NCI-H460 (cell line): ENCODE measurements around the gene CAMK1D. TPM values are rescaled to one million over a fixed set of nuclear protein-coding genes. Genes with fewer than 3 reads are reported as not detected.

Source experiments
- DNase-seq: peaks from one replicate; pipeline ENCODE4 v3.0.0-alpha.2; 2016; ENCODE audit warnings: low read depth; ENCODE audit errors: extremely low read depth
- total RNA-seq: library from RNA; depleted of rRNA; stranded (reverse); fragments of >200 nt; shearing (Covaris generic); gene quantifications from 2 replicates; pipeline ENCODE4 v1.2.3, GENCODE V29; 2014

CAMK1D gene
- total RNA-seq, 1 experiment from 2014 or later = 0.42 TPM

- no peak for DNase-seq
These were observed 17.9 kb downstream of the CAMK1D start for GRCh38 chr10:12367272-12367671.

- no peak for DNase-seq
These were observed 20.6 kb downstream of the CAMK1D start for GRCh38 chr10:12369982-12370381.

GRCh38 chr10:12372846-12373245, 23.5 kb downstream of the CAMK1D start:
- DNase-seq = no peak

DNA sequence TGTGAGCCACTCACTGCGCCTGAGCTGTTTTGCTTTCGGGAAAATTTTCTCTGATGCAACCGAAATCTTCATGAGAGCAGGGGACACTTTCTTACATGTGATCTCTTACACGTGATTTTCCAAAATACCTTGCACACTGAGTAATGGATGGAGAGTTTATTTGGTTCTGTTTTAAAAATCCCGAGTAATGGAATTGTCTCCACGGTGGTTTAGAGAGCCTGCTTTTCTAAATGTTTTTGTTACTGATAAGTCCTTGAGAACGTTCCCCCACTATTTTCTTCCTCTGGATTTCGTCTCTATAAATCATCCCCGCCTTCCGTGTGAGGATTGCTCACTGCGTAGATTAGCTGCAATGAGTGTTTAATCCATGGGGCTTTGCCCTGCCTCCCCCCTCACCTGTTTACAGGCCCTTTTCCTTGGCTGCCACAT, 25.7 kb downstream of the CAMK1D start:
- DNase-seq = no peak

DNA sequence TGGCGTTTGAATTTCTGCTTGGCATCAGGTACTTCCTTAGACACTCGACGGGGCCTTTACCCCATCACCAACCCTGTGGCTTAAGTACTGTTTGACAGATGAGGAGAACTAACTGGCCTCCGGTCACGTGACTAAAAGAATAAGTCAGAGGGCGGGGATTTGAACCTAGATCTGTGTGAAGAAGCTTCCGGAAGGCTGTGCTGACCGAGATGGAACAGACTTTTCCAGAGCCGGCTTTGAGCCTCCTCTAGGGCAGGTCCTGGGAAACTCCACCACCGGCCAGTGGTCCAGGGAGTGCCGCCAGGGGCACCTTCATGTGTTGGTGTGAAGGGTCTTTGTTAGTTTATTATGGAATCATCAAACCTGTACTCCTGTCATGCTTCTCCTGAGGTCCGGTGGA, 26.9 kb downstream of the CAMK1D start:
- no peak for DNase-seq

DNA sequence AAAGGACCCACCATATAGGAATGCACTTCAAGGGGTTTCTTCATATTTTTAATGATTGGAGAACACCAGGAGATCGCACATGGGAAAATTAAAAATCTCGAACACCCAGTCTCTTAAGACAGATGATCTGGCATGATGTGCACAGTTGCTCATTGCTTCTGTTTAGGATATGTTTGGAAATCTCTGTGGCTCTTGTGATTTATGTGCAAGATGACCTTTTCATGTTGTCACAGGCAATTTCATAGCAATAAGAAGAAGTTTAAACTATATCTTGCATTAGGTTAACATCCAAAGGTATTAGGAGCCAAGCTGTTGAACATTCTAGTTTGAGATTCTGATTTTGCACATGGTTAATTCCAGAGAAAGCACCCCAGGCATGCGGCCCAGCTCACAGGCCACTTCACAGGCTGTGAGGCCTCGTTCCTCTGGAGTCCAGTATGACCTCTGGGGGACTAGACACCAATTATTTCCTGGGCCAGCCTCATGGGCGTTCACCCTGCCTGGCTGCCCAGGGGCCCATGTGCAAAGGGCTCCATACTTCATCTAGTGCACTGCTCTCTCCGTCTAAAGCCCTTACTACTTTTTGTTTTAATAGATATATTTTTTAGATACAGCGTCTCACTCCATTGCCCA, 28.4 kb downstream of the CAMK1D start:
- DNase-seq = no peak

GRCh38 chr10:12380999-12381398, 31.7 kb downstream of the CAMK1D start:
- DNase-seq = no peak

DNA sequence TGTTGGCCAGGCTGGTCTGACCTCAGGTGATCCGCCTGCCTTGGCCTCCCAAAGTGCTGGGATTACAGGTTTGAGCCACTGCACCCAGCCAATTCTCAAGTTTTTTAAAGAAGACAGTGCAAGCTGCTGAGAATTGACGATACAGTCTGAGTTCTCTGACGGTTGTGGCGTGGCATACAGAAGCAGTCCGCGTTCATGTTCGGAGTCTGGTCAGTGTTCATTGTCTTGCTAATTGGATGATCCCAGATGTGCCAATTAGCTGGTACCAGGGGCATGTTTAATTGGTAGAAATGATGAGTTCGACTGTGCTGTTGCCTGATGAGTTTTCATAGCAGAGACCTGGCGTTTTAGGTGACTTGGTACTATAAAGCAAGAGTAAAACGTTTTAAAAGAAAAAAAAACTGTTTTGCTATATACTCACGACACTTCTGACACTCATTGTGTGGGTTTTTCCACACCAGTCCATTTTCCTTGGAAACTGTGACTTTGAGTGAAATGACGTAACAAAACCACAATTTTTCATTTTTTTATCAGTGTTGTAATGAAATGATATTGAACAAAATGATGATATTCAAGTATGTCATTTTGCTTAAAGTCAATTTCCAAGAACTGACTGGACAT, 32.3 kb downstream of the CAMK1D start:
- no peak for DNase-seq

GRCh38 chr10:12382157-12382548, 32.8 kb downstream of the CAMK1D start:
- no peak for DNase-seq

- no peak for DNase-seq
These were observed 33.7 kb downstream of the CAMK1D start for GRCh38 chr10:12382956-12383531.

DNA sequence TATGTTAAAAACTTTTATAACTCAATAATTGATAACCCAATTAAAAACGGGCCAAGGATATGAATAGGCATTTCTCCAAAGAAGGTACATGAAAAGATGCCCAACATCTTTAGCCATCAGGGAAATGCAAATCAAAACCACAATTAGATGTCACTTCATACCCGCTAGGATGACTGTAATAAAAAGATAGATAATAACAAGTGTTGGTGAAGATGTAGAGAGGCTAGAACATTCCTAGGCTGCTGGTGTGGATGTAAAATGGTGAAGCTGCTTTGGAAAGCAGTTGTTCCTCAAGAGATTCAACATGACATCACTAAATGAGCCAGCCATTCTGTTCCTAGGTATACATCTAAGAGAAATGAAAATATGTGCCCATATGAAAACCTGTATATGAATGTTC, 35.6 kb downstream of the CAMK1D start:
- DNase-seq = no peak

DNA sequence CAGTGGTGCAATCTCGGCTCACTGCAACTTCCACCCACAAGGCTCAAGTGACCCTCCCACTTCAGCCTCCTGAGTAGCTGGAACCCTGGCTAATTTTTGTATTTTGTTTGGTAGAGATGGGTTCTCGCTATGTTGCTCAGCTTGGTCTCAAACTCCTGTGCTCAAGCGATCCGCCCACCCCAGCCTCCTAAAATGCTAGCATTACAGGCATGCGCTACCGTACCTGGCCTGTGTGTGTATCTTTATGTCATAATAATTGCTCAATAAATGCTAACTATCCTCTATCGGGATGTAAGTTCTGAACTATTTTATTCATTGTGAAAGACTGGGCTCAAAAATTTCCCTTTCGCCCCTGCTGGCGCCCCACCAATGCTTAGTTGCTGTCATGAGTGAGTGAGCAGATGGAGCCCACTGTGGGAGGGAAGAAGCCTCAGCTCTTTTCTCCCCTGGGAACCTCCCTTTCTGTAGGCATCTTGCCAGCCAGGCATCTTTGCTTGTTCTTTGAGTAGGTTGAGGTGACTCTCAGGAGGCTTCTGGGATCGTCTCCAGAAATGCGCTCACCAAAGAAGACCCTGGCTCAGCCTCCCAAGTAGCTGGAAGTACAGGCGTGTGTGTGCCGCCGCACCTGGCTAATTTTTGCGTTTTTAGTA, 38.3 kb downstream of the CAMK1D start:
- no peak for DNase-seq

DNA sequence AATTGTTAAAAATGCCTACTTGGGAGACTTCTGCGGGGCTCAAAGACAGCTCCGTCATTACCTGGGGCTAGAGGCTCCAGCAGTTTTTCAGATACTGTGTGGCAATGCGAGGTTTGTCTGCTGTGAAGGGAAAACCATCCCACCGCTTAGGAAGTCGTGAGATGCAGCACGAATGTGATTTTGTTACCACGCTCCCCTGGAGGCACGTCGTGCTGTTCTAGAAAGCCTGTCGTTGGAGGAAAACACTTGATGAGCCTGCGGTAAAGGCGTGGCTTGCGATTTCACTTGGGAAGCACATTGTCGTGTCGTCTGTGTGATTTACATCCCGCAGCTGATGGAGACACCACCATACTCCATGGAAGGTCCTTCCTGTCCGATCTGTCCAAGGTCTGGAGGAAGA, 39.3 kb downstream of the CAMK1D start:
- DNase-seq = no peak

- DNase-seq = no peak
These were observed 39.9 kb downstream of the CAMK1D start for GRCh38 chr10:12389154-12389734.

- DNase-seq = no peak
These were observed 41.4 kb downstream of the CAMK1D start for GRCh38 chr10:12390733-12391132.

DNA sequence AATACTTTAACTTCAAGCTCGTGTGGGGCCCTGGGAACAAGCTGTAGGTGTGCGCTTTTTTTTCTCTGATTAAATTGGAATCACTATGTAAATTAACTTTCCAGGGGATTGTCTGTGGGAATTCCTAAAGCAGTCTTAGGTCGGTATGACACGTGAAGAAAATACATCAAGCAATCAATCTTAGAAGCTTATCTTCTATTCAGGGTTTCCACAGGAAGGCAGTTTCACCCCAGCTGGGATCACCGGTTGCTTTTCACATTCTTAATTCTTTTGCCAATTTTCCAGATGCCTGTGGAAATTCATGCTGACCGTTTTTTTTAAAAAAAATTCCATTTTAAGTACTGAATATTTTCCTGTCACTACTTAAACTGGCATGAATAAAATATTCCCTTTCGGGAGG, 41.9 kb downstream of the CAMK1D start:
- DNase-seq = no peak

DNA sequence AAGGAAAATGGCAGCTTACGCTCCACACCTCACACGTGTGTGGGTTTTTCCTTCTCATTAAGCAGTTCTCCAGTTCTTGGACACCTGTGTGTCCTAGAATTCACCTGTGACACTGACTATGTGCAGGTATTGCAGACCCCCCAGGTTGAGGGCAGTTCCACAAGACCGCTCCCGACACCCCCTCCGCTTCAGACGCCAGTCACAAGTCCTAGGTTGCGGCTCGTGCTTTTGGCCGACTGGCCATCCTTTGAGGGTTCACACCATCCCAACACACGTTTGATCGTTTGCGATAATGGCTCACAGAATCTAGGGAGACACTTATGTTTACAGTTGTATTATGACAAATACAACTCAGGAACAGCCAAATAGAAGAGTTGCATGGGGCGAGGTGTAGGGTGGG, 44.5 kb downstream of the CAMK1D start:
- DNase-seq = no peak

- DNase-seq = no peak
These were observed 45.1 kb downstream of the CAMK1D start for GRCh38 chr10:12394241-12395033.

- DNase-seq = no peak
These were observed 46.7 kb downstream of the CAMK1D start for GRCh38 chr10:12396093-12396492.

GRCh38 chr10:12396567-12396966, 47.2 kb downstream of the CAMK1D start:
- DNase-seq = no peak
